ENCODE data around the gene GPC6.

GPC6 gene

DNA sequence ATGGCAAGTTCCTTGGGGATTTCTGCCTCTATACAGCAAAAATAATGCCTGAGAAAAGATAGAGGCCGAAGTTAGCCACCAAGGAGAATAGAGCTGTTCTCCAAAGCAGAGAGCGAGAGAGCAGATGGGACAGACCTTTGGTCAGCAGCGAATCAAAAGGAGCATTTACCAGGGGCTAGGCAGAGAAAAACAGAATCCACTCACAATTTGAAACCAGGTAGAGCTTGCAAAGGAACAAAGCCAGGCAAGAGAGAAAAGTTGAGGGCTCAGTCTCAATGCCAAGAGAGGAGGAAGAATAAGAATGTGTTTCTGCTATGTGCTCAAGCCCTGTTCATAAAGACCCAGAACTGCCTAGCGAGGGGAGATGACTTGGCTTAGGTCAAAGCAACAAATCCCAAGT, 1140.1 kb downstream of the GPC6 start:
- Mint-ChIP-seq H3K4me1 (no peaks in the 10 kb centered on the region), H3K27ac (no peak overlapping the region), H3K9me3 (no peaks in the 10 kb centered on the region), H3K4me3 (no peak overlapping the region), H3K36me3 (no peaks in the 10 kb centered on the region)
- DNase-seq (ENCODE audit: low spot score in 2 of 2) = no peak
- ATAC-seq = no peak

DNA sequence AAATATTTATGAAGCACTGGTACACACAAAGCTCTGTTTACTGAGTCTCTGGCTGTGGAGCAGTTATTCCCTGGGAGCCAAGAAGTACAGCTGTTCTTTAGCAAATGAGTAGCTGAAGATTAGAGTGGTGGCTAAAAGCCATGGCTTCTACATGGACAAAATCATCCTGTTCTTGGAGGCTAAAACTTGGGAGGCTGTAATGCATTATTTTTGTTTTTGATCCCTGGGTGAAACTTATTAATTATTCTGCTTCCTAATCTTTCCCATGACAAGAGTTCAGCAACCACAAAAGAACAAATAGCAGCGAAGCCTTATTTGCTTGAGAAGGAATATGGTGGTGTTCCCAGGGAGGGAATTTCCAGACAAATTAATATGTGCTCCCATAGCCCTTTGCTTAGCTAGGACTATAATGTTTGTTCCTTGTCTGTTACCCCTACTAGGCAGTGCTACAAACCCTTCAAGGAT, 1143.4 kb downstream of the GPC6 start:
- no peak for DNase-seq (ENCODE audit: low spot score in 2 of 2)
- H3K36me3 Mint-ChIP-seq = no peaks in the 10 kb centered on the region
- ATAC-seq = no peak
- no peak overlapping the region for H3K4me3 Mint-ChIP-seq
- H3K4me1 Mint-ChIP-seq = no peaks in the 10 kb centered on the region
- H3K9me3 Mint-ChIP-seq = no peaks in the 10 kb centered on the region
- H3K27ac Mint-ChIP-seq = no peak overlapping the region

DNA sequence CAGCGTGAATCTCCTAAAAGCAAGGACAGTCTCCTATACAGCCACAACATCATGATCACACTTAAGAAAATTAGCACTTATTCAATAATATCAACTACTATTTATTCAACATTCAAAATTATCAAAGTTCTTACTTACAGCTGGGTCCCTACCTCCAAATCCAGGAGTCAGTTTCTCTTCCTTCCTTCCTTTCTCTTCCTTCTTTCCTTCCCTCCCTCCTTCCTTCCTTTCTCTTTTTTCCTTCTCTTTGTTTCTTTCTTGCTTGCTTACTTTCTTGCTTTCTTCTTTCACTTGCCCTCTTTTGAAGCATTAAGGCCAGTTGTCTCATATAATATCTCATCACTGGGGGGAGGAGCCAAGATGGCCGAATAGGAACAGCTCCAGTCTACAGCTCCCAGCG, 1145.2 kb downstream of the GPC6 start:
- Mint-ChIP-seq H3K4me1 (no peaks in the 10 kb centered on the region), H3K9me3 (no peaks in the 10 kb centered on the region), H3K36me3 (no peaks in the 10 kb centered on the region), H3K27ac (no peak overlapping the region), H3K4me3 (no peak overlapping the region)
- ATAC-seq (no peak), DNase-seq (ENCODE audit: low spot score in 2 of 2) (no peak)

DNA sequence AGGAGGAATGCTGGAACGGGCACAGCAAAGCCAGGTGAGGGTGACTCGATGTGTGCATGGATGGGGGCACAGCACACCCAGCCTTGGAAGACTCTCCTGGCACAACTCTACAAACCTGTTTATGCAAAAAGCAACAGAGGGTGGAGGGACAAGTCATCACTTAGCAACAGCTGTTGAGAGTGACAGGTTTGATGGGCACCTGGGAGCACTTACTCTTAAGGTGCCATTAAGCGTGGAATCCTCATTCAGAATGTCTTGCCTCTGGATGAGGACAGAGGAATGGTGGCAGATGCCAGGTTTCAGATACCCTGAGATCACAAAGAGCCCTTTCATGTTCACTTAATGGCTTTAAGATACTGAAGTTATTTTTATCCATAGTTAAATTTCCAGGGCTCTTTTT, 1155.9 kb downstream of the GPC6 start:
- no peaks in the 10 kb centered on the region for H3K36me3 Mint-ChIP-seq
- H3K27ac Mint-ChIP-seq = no peak overlapping the region
- peak; percentile 16 for ATAC-seq
- no peak overlapping the region for H3K4me3 Mint-ChIP-seq
- no peak for DNase-seq (ENCODE audit: low spot score in 2 of 2)
- H3K9me3 Mint-ChIP-seq = no peaks in the 10 kb centered on the region
- H3K4me1 Mint-ChIP-seq = no peaks in the 10 kb centered on the region

DNA sequence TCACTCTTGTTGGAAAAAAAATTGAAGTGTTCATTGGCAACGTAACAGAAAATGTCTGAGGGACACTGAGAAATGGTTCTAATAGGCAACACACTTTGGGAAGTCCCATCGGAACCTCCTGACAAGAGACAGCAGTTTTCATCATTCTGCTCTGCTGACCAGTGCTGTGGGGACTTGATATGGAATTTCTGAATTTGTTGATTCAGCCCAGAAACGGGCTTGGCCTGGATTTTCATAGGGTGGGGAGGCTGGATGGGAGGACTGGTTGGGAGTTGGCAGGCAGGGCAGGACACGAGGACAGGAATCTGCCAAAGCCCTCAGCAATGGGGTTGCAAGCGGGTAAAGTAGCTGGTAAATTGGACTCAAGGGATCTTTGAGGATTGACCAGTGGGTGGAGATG, 1156.4 kb downstream of the GPC6 start:
- no peak overlapping the region for H3K4me3 Mint-ChIP-seq
- no peaks in the 10 kb centered on the region for H3K36me3 Mint-ChIP-seq
- ATAC-seq = no peak
- no peaks in the 10 kb centered on the region for H3K9me3 Mint-ChIP-seq
- no peaks in the 10 kb centered on the region for H3K4me1 Mint-ChIP-seq
- no peak overlapping the region for H3K27ac Mint-ChIP-seq
- no peak for DNase-seq (ENCODE audit: low spot score in 2 of 2)

DNA sequence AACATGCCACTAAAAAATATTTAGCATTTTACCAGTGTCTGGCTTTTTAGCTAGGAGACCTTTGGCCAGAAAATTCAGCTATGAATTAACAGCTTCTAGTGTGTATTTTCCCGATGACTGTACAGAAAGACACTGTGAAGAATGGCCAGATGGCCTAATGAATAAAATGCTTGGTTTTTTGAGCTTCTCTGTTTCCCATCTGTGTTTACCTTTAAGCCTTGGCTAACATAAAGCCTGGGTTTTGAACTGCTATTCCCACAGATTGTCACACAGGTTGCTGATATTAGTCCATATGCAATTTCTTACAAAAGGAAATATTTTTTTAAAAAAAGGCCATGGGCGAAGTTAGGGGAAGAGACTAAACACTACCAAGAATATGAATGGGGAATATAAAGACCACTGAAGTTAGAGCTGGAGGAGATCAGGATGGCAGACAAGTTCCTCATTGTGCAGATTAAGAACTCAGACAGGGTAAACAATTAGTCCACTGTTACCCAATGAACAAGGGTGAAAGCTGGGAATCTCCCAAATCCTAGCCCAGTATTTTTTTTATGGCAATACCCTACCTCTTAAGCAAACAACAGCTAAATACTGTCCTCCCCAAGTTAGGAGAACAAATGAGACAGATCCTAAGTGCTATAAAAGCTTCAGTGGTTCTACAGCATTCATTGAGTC, 1157.8 kb downstream of the GPC6 start:
- H3K9me3 Mint-ChIP-seq = no peaks in the 10 kb centered on the region
- no peak overlapping the region for H3K27ac Mint-ChIP-seq
- no peak for ATAC-seq
- H3K4me1 Mint-ChIP-seq = no peaks in the 10 kb centered on the region
- DNase-seq (ENCODE audit: low spot score in 2 of 2) = no peak
- no peaks in the 10 kb centered on the region for H3K36me3 Mint-ChIP-seq
- H3K4me3 Mint-ChIP-seq = no peak overlapping the region

DNA sequence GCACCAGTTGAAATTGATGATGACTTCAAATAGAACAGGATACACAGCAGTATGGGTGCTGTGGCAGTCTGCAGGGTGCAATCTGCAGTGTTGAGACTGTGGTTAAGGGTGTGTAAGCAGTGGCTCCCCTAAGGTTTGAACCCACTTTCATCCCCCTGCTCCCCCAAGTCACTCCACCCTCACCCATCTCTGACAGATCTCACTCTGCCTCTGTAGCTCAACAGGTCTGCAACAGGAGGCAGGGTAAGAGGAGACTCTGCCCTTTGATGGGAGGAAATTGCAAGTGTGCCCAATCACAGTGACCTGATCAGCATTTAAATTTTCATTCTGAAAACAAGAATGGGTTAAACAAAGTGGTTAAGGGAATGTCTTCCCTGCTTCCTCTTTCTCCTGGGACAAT, 1160.4 kb downstream of the GPC6 start:
- ATAC-seq (peak; percentile 19), DNase-seq (ENCODE audit: low spot score in 2 of 2) (no peak)
- Mint-ChIP-seq H3K36me3 (no peaks in the 10 kb centered on the region), H3K4me1 (no peaks in the 10 kb centered on the region), H3K9me3 (no peaks in the 10 kb centered on the region), H3K4me3 (no peak overlapping the region), H3K27ac (no peak overlapping the region)

DNA sequence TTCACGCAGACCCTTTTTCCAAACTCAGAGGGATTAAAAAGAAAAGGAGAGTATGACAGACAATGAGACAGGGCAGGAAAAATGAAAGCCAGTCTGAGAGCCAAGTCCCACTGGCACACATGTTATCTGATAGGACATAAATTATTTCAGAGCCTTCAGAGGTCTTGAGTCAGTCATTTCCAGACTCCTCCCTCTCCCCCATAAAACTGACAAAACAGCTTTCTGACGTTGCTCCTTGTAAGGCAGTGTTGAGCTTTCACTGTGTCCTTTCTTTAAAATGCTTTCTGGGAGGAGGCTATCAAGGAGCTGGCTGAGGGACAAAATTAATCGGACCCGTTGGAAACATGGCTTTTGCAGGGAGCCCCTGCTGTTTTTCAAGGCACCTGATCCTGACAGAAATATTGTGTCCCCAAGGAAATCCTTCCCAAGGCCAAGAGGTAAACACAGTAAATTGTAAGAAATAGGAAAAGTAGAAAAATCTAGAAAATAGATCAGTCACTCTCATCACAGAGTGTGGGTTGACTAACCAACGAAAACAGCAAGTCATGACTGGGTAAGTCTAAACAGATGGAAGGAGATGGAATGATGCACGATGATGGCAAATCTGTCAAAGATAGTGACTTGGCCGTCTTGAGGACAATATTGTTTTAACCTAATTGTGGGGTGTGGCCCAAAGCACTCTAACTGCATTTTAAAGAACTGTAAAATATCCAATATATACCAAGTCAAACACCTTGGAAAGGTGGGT, 1163.2 kb downstream of the GPC6 start:
- H3K4me1 Mint-ChIP-seq = no peaks in the 10 kb centered on the region
- H3K4me3 Mint-ChIP-seq = no peak overlapping the region
- DNase-seq (ENCODE audit: low spot score in 2 of 2) (no peak), ATAC-seq (no peak)
- no peaks in the 10 kb centered on the region for H3K36me3 Mint-ChIP-seq
- H3K9me3 Mint-ChIP-seq = no peaks in the 10 kb centered on the region
- peak overlapping the region; percentile 43 for H3K27ac Mint-ChIP-seq

DNA sequence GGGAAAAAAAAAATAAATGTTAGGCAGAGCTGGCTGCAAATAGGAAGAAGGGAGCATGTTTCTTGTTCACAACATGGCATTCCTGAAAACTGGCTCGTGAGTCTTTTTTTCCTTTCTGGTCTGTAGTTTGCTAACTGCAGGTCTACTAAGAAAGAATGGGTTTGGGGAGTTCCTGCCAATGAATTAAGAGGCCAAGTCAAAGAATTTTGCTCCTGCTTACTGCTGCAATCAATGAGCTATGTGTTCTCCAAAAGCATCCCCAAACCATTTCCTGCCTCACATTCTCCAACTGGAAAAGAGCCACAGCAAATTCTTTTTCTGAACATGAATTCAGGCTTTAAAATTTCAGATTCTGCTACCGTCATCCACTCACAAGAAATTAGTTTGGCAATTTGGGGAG, 1164.3 kb downstream of the GPC6 start:
- DNase-seq (ENCODE audit: low spot score in 2 of 2) = no peak
- Mint-ChIP-seq H3K4me1 (no peaks in the 10 kb centered on the region), H3K4me3 (no peak overlapping the region), H3K9me3 (no peaks in the 10 kb centered on the region), H3K27ac (no peak overlapping the region), H3K36me3 (no peaks in the 10 kb centered on the region)
- ATAC-seq = no peak

DNA sequence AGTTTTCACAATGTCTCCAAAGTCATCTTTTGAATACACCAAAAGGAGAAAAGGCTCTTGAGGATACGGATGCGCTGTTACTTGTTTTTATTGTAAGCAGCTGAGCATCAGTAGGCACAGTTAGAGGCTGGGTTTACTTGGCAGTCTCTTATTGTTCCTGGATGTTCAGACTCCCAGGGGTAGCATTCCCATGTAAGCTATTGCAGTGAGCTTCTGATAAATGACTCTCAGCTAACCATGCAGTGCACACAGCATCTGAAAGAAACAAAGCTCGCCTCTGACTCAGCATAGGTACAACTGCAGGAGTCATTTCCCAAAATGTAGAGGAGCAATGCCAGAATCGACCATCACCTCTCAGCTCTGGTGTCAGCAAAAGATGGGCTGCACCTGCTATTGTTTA, 1168.1 kb downstream of the GPC6 start:
- H3K9me3 Mint-ChIP-seq = no peaks in the 10 kb centered on the region
- no peak overlapping the region for H3K4me3 Mint-ChIP-seq
- H3K27ac Mint-ChIP-seq = no peak overlapping the region
- DNase-seq (ENCODE audit: low spot score in 2 of 2) (no peak), ATAC-seq (no peak)
- H3K4me1 Mint-ChIP-seq = no peaks in the 10 kb centered on the region
- no peaks in the 10 kb centered on the region for H3K36me3 Mint-ChIP-seq

DNA sequence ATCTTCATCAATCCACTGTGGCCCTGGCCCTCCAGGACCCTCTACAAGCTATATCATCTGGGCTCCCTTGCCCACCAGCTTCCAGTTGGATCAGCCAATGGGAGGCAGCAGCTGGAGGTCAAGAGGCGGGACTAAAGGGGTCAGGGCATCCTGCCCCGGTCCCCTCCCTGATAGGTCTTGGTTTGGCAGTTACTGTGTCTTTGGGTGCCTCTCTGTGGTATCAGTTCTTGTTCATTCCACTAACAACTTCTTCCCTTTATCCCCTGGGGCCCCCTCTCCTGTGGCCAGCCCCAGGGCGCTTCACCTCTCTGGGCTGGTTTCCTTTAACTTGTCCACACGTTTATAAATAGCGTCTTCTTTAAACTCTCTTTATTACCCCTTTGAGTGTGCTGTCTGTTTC, 1169.3 kb downstream of the GPC6 start:
- Mint-ChIP-seq H3K27ac (no peak overlapping the region), H3K4me1 (no peaks in the 10 kb centered on the region), H3K4me3 (no peak overlapping the region), H3K9me3 (no peaks in the 10 kb centered on the region), H3K36me3 (no peaks in the 10 kb centered on the region)
- DNase-seq (ENCODE audit: low spot score in 2 of 2) (no peak), ATAC-seq (no peak)

DNA sequence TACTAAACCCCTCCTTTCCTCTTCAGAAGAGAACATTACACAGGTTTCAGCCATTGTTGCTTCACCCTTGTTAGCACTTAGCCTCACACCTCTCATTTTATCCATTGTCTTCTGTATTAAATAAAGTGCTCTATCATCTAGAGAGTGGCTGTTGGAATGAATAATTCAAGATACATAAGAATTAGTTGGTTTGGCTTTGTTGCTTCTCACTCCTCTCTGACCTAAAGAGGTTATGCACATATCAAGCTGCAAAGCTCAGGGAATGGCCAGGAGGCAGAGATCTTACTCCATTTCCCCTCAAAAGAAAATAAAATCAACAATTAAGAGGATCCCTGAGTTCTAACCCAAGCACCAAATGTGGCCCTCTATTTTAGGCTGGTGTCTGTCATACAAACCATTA, 1173.2 kb downstream of the GPC6 start:
- ATAC-seq = no peak
- H3K9me3 Mint-ChIP-seq = no peaks in the 10 kb centered on the region
- DNase-seq (ENCODE audit: low spot score in 2 of 2) = no peak
- no peaks in the 10 kb centered on the region for H3K36me3 Mint-ChIP-seq
- no peak overlapping the region for H3K27ac Mint-ChIP-seq
- no peak overlapping the region for H3K4me3 Mint-ChIP-seq
- H3K4me1 Mint-ChIP-seq = no peaks in the 10 kb centered on the region

DNA sequence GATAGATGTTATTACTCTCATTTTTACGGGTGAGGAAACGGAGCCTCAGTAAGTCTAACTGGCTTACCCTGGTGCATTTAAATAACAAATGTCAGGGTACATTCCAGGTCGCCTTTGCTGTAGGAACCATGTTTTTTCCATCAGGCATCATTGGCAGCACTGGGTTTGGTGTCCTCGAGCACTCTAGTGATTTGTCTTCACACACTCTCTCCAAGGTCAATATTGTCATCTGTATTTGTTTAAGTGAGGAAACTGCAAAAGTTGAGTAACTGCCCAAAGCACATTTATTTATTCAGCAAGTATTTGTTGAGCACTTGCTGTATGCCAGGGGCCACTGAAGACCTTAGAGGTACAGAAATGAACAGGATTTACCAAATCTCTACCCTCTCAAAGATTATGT, 1174.3 kb downstream of the GPC6 start:
- Mint-ChIP-seq H3K36me3 (no peaks in the 10 kb centered on the region), H3K4me1 (no peaks in the 10 kb centered on the region), H3K9me3 (no peaks in the 10 kb centered on the region), H3K4me3 (no peak overlapping the region), H3K27ac (no peak overlapping the region)
- ATAC-seq (no peak), DNase-seq (ENCODE audit: low spot score in 2 of 2) (no peak)

DNA sequence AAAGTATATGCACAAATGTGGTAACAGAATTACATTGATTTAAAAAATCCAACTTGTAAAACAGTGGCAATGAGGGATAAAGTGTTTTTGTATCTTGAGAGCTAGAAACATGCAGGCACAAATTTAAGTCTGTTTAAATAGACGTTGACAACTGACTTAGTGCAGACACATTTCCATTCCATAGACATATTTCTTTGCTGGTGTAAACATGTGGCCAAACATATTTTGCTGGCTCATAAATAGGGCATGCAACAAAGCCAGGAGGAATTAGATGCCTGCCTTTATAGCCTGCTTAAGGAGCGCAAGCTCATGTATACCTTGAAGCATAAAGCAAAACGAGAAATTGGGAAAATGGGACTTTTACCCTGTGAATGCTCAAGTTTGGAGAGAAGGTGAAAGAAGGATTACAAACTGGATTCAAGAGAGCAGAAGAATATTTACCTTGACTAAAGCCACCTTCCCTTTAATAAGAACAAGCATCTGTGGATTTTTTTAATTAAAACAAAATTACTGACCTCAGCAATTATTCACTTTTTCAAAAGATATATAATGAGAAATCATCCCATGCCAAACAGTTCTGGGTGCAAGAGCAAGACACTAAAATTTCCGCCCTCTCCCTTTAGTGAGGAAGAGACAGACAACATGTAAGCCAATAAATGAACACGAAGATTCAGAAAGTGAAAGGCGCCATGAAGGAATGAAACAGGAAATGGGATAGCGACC, 1181.9 kb downstream of the GPC6 start:
- no peak overlapping the region for H3K4me3 Mint-ChIP-seq

DNA sequence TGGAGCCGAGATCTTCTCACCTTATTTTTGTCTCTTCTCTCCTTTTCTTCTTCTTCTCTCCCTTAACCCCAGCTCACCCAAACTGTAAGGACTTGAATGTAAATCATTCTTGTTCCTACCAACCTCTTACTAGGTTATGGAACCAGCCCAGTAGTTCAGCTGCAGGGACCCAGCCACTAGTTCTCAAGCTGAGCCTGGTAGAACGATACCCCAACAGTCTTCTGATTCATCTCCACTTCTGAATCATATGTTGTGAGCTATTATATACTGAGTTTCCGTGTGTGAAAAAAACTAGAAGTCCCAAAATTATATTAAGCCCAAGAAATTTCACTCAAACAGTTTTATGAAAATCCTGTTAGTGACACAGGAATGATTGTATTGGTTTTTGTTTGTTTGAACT, 1185.1 kb downstream of the GPC6 start:
- ATAC-seq (peak; percentile 71), DNase-seq (ENCODE audit: low spot score in 2 of 2) (no peak)
- H3K36me3 Mint-ChIP-seq = no peaks in the 10 kb centered on the region
- no peaks in the 10 kb centered on the region for H3K9me3 Mint-ChIP-seq
- peaks cover 6% of the 10 kb centered on the region for H3K4me1 Mint-ChIP-seq
- H3K27ac Mint-ChIP-seq = no peak overlapping the region
- no peak overlapping the region for H3K4me3 Mint-ChIP-seq

More for the DNA sequence above, 1181.9 kb downstream of the GPC6 start:
- DNase-seq (ENCODE audit: low spot score in 2 of 2) (no peak), ATAC-seq (no peak)
- H3K4me1 Mint-ChIP-seq = peaks cover 6% of the 10 kb centered on the region
- H3K36me3 Mint-ChIP-seq = no peaks in the 10 kb centered on the region
- no peaks in the 10 kb centered on the region for H3K9me3 Mint-ChIP-seq
- H3K27ac Mint-ChIP-seq = no peak overlapping the region
